Neural cell (in vitro differentiated cells): ENCODE measurements around the gene MAEA.

Source experiments
- EP300 ChIP-seq: fragments of 450-650 bp; conservative IDR thresholded peaks from 2 replicates; pipeline ENCODE4 v1.6.1; 2014; ENCODE audit warnings: antibody characterized with exemption, mild to moderate bottlenecking, moderate library complexity; ENCODE audit not compliant: poor library complexity, severe bottlenecking
- EZH2 ChIP-seq: fragments of 200-600, 300-800 bp; shearing (Covaris generic), sonication (generic); IDR thresholded peaks from 2 replicates; pipeline ENCODE4 v1.6.1; 2014; ENCODE audit warnings: antibody characterized with exemption, low read length, borderline replicate concordance, mild to moderate bottlenecking; ENCODE audit not compliant: insufficient read depth, poor library complexity, severe bottlenecking
- POLR2AphosphoS5 ChIP-seq: IDR thresholded peaks from 2 replicates; pipeline ENCODE4 v1.6.1; 2012
- SMC3 ChIP-seq: fragments of 450-650 bp; conservative IDR thresholded peaks from 2 replicates; pipeline ENCODE4 v1.6.1; 2014; ENCODE audit warnings: antibody characterized with exemption, mild to moderate bottlenecking, moderate library complexity; ENCODE audit not compliant: poor library complexity
- TAF1 ChIP-seq: IDR thresholded peaks from 2 replicates; pipeline ENCODE4 v1.6.1; 2012; ENCODE audit warnings: low read depth
- TF ChIP-seq, protein P1 (sequence below): fragments of 450-650 bp; IDR thresholded peaks from 2 replicates; pipeline ENCODE4 v1.5.1; 2014; ENCODE audit warnings: antibody characterized with exemption, mild to moderate bottlenecking, moderate library complexity; ENCODE audit not compliant: poor library complexity, severe bottlenecking

DNA sequence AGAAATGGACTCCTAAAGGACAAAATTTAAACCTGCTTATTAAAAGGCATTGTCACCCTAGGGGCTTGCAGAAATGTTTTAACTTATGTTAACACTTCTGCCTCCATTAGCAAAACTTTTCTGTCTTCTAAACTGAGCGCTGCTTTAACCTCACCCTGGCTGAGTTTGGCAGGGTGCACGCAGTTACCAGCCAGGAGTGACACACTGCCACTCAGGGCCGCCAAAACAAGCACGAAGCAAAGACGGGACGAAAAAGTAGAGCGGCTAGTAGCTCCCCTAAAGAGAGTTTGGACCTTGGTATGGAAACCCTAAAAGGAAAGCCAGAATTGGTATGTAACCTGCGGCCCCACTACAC, 33.6 kb downstream of the MAEA start:
- TF ChIP-seq POLR2AphosphoS5 = no peak
- TF ChIP-seq, protein P1, sequence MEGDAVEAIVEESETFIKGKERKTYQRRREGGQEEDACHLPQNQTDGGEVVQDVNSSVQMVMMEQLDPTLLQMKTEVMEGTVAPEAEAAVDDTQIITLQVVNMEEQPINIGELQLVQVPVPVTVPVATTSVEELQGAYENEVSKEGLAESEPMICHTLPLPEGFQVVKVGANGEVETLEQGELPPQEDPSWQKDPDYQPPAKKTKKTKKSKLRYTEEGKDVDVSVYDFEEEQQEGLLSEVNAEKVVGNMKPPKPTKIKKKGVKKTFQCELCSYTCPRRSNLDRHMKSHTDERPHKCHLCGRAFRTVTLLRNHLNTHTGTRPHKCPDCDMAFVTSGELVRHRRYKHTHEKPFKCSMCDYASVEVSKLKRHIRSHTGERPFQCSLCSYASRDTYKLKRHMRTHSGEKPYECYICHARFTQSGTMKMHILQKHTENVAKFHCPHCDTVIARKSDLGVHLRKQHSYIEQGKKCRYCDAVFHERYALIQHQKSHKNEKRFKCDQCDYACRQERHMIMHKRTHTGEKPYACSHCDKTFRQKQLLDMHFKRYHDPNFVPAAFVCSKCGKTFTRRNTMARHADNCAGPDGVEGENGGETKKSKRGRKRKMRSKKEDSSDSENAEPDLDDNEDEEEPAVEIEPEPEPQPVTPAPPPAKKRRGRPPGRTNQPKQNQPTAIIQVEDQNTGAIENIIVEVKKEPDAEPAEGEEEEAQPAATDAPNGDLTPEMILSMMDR = no peak
- no peak for TF ChIP-seq SMC3
- no peak for TF ChIP-seq EZH2
- no peak for TF ChIP-seq EP300
- TF ChIP-seq TAF1 = no peak
